Measurements from ENCODE around the gene ADGRF1.
"Not testable (repeated sequence)": the region's sequence is repeated elsewhere in the genome, so short reads cannot be mapped to it uniquely, and the experiment has no call there.

ADGRF1 gene

DNA sequence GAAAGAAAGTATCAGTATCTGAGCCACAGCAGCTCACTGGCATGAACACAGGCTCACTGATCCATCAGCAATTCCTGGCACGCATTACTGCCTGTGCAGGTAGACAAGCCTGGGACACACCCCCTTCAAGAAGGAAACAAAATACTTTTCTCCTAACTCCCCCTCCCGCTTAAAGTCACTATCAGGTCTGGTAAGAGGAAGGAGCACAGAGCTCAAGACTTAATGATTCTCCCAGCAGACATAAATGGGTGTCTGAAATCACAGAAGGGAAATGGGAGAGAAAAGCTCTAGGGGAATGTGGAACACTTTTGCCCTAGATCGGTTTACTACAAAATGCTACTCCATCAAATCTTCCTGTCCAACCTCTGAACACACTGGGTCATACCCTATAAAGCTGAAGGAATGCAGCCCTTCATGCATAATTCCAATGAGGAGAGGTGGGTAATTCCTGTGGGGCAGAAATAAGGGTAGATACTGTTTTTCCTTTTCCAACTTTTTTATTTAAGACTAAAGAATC, at the start of gene ADGRF1:
Gene ADGRF1 (minus strand): TSS at position 58 of the 517 bp plus-strand sequence. CDS start 13,271 bp downstream, outside the sequence.
- no peak for DNase-seq (ENCODE audit: low read depth)
- TF ChIP-seq, protein P1, sequence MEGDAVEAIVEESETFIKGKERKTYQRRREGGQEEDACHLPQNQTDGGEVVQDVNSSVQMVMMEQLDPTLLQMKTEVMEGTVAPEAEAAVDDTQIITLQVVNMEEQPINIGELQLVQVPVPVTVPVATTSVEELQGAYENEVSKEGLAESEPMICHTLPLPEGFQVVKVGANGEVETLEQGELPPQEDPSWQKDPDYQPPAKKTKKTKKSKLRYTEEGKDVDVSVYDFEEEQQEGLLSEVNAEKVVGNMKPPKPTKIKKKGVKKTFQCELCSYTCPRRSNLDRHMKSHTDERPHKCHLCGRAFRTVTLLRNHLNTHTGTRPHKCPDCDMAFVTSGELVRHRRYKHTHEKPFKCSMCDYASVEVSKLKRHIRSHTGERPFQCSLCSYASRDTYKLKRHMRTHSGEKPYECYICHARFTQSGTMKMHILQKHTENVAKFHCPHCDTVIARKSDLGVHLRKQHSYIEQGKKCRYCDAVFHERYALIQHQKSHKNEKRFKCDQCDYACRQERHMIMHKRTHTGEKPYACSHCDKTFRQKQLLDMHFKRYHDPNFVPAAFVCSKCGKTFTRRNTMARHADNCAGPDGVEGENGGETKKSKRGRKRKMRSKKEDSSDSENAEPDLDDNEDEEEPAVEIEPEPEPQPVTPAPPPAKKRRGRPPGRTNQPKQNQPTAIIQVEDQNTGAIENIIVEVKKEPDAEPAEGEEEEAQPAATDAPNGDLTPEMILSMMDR (conservative IDR thresholded peaks at IDR 0.05; ENCODE audit: control insufficient read depth, insufficient read depth, low read depth, low read length) = no peak
- H3K4me3 ChIP-seq (ENCODE audit: control insufficient read depth, low read depth, low read length) = no peak within 1 kb of the TSS

DNA sequence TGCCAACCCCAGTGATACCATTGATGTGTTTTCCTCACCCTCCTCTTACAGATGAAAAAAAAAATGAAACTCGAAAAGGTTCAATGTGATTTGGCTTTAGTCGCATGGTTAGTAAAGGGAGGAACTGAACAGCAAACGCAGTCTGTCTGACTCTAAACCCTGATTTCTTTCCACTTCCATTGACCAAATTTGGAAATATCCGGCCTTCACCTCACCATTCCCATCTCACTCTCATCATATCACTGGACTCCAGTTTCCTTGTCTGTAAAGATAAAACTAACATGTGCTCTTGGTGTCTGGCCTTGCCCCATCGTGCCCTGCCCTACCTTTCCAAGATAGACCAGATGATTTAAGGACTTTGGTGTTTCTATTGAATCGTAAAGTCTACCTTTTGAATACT, 48.7 kb upstream of the ADGRF1 start:
- H3K4me3 ChIP-seq (ENCODE audit: control insufficient read depth, low read depth, low read length) = no peak overlapping the region
- TF ChIP-seq, protein P1 (conservative IDR thresholded peaks at IDR 0.05; ENCODE audit: control insufficient read depth, insufficient read depth, low read depth, low read length) = no peak
- no peak for DNase-seq (ENCODE audit: low read depth)

DNA sequence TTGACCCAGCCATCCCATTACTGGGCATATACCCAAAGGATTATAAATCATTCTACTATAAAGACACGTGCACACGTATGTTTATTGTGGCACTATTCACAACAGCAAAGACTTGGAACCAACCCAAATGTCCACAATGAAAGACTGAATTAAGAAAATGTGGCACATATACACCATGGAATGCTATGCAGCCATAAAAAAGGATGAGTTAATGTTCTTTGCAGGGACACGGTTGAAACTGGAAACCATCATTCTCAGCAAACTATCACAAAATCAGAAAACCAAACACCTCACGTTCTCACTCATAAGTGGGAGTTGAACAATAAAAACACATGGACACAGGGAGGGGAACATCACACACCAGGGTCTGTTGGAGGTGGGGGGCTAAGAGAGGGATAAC, 47.3 kb upstream of the ADGRF1 start:
- not testable (repeated sequence) for DNase-seq (ENCODE audit: low read depth); H3K4me3 ChIP-seq (ENCODE audit: control insufficient read depth, low read depth, low read length)

DNA sequence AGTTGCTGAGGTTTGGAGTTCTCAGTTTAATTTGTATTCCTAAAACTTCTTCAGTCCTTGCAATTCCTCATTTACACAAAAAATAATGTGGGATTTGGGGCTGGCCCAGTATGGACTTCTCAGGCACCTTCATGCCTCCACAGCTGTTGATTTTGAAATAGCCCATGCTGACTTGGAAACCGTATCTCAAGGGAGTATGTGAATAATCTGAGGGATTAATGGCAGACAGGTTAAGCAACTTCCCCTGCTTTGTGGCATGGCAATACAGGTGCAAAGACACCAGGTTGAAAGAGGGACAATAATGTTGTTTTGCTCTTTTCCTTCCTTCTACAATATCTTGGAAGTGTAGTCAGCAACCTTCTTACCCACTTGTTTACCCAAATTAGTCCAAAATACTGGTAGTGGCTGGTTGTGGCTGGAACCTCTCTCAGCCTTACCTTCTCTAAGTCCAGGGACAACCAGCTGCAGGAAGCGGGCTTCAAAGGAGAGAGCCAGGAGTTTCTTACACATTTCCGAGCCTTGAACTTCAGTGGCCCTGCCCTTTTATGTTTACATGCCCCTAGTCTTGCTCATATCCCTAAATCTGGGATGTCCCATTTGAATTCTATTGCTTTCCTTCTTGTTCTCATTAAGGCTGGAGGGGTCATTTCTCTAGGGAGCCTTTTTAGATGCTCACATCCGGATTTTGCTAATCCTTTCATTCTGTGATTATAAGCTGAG, 44.1 kb upstream of the ADGRF1 start:
- TF ChIP-seq, protein P1 (conservative IDR thresholded peaks at IDR 0.05; ENCODE audit: control insufficient read depth, insufficient read depth, low read depth, low read length) = no peak
- no peak overlapping the region for H3K4me3 ChIP-seq (ENCODE audit: control insufficient read depth, low read depth, low read length)
- DNase-seq (ENCODE audit: low read depth) = peak; percentile 20

DNA sequence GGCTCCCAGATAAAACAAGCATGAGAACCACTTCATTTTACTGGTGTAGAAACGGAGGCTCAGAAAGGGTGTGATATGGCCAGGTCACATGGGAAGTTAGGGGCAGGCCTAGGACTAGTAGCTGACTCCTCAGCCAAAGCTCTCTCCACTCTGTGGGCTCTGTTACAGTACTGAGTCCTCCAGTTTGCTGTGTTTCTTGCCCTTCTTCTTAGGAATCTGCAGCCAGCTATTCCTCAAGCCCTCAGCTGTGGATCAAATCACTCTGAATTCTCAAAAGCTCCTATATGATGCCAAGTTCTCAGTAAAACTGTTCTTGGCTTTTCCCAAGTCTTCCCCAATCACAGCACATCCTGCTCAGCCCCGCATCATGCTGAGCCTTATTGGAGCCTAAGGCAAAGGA, 42.5 kb upstream of the ADGRF1 start:
- H3K4me3 ChIP-seq (ENCODE audit: control insufficient read depth, low read depth, low read length) = no peak overlapping the region
- no peak for DNase-seq (ENCODE audit: low read depth)
- TF ChIP-seq, protein P1 (conservative IDR thresholded peaks at IDR 0.05; ENCODE audit: control insufficient read depth, insufficient read depth, low read depth, low read length) = no peak

DNA sequence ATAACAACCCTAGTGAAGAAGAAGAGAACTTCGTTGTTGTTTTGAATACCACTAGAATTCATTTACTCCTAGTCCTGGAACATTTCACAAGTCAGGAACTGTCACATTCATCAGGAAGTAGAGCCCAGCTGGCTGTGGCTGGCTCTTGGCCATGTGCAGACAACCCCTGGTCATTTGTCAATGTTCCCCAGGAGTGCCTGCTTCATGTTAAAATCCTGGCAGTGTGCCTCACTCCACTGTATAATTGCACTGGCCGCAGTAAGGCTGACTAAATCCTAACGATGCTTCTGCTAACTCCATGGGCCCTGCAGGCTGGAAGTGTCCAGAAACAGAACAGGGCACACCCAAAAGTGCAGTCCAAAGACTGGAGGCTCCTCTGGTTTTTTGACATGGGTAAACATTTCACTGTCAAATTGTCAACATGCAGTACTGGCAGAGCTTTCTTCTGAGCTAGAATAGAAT, 41.5 kb upstream of the ADGRF1 start:
- no peak overlapping the region for H3K4me3 ChIP-seq (ENCODE audit: control insufficient read depth, low read depth, low read length)
- TF ChIP-seq, protein P1 (conservative IDR thresholded peaks at IDR 0.05; ENCODE audit: control insufficient read depth, insufficient read depth, low read depth, low read length) = no peak
- peak; percentile 93 for DNase-seq (ENCODE audit: low read depth)

DNA sequence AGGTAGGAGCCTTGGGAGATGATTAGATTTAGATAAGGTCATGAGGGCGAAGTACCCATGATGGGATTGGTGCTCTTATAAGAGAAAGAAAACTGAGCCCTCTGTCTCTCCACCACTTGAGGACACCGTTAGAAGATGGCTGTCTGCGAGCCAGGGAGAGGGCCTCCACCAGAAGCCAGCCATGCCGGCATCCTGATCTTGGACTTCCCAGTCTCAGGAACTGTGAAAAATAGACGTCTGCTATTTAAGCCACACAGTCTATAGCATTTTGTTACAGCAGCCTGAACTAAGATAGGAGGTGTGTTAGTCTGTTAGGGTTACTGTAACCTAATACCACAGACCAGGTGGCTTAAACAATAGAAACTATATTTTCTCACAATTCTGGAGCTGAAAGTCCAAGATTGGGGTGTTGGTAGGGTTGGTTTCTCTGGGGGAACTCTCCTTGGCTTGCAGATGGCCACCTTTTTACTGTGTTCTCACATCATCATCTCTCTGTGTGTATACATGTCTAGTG, 38.0 kb upstream of the ADGRF1 start:
- TF ChIP-seq, protein P1 (conservative IDR thresholded peaks at IDR 0.05; ENCODE audit: control insufficient read depth, insufficient read depth, low read depth, low read length) = no peak
- H3K4me3 ChIP-seq (ENCODE audit: control insufficient read depth, low read depth, low read length) = no peak overlapping the region
- DNase-seq (ENCODE audit: low read depth) = no peak

All from fibroblast of mammary gland (primary cell).